GM12878 (cell line): ENCODE data around the gene DPY19L1. TPM values are rescaled to one million over a fixed set of nuclear protein-coding genes. Genes with fewer than 3 reads are reported as not detected.
A peak's percentile ranks its signal among the peaks of the same experiment; 100 is the strongest.
"Not testable (repeated sequence)": the region's sequence is repeated elsewhere in the genome, so short reads cannot be mapped to it uniquely, and the experiment has no call there.

Experiments
- ATAC-seq: fragments of 200-7000 bp; cut with Tn5 transposase; 3 replicates; pipeline ENCODE4 v1.9.1; 2020; ENCODE audit warnings: mild to moderate bottlenecking, moderate library complexity
- BruUV-seq: library from RNA; stranded (reverse); fragments of 400-500 nt; replicated peaks from 2 replicates; lab custom pipeline; 2021; lab: Mats Ljungman, UMichigan
- CTCF ChIA-PET: fragments of 300-600 bp; sonication (Branson Sonifier 250); formaldehyde crosslinking; extraction: SDS; loops from one replicate; lab custom pipeline; 2021; ENCODE audit warnings: inconsistent platforms; lab: Yijun Ruan, JAX
- POLR2A ChIA-PET: fragments of 350-600 bp; formaldehyde crosslinking; extraction: SDS; loops from one replicate; lab custom pipeline; 2021; ENCODE audit warnings: inconsistent platforms; lab: Charles Lee
- RAD21 ChIA-PET: fragments of 300-600 bp; sonication (Branson Sonifier 250); formaldehyde crosslinking; loops from one replicate; lab custom pipeline; 2023; ENCODE audit warnings: antibody characterized with exemption; ENCODE audit not compliant: unreplicated experiment; lab: Charles Lee
- SMC1A ChIA-PET: fragments of 300-600 bp; sonication (Branson Sonifier 250); formaldehyde crosslinking; loops from one replicate; lab custom pipeline; 2023; ENCODE audit not compliant: unreplicated experiment, uncharacterized antibody; lab: Charles Lee
- DNase-seq: peaks from one replicate; pipeline ENCODE4 v3.0.0-alpha.2; 2011; ENCODE audit warnings: low read depth, low spot score
- FAIRE-seq: peaks from 3 replicates; lab custom pipeline; 2011; peaks lifted over from hg19 to GRCh38; lab: Jason Lieb, UNC
- H2AFZ ChIP-seq: 2 replicates; pipeline ENCODE4 v1.6.0; 2011; ENCODE audit warnings: low read depth, low read length, control low read depth; ENCODE audit not compliant: control insufficient read depth
- H3K27ac ChIP-seq: 2 replicates; pipeline ENCODE4 v1.5.1; 2011; ENCODE audit warnings: control low read depth; ENCODE audit not compliant: control insufficient read depth, insufficient read depth
- H3K27me3 ChIP-seq, 2 experiments: replicated peaks in 1 of 2; 2 replicates each; pipeline versions ENCODE4 v1.6.0 to v1.6.1; 2011; ENCODE audit warnings: low read length in 1 of 2; ENCODE audit not compliant: control insufficient read depth in 2 of 2, insufficient read depth in 2 of 2
- H3K36me3 ChIP-seq, 2 experiments: 2 replicates each; pipeline ENCODE4 v1.5.1; 2011; ENCODE audit warnings: low read length in 1 of 2; ENCODE audit not compliant: control insufficient read depth in 2 of 2, insufficient read depth in 2 of 2
- H3K4me1 ChIP-seq: 2 replicates; pipeline ENCODE4 v1.6.1; 2011; ENCODE audit warnings: mild to moderate bottlenecking, low read length, moderate library complexity, mixed read lengths; ENCODE audit not compliant: control insufficient read depth, insufficient read depth
- H3K4me2 ChIP-seq: 2 replicates; pipeline ENCODE4 v1.6.0; 2011; ENCODE audit warnings: control low read depth; ENCODE audit not compliant: control insufficient read depth, insufficient read depth
- H3K4me3 ChIP-seq: fragments of 200-600 bp; sonication (generic); 2 replicates; pipeline ENCODE4 v1.5.1; 2016
- H3K79me2 ChIP-seq: 2 replicates; pipeline ENCODE4 v1.6.0; 2011; ENCODE audit warnings: low read length; ENCODE audit not compliant: control insufficient read depth, insufficient read depth
- H3K9ac ChIP-seq: 2 replicates; pipeline ENCODE4 v1.8.0; 2011; ENCODE audit warnings: low read length, control low read depth, mixed read lengths; ENCODE audit not compliant: control insufficient read depth, insufficient read depth
- H3K9me3 ChIP-seq: replicated peaks from 3 replicates; pipeline ENCODE4 v1.5.1; 2011; ENCODE audit warnings: mild to moderate bottlenecking, low read length; ENCODE audit not compliant: control insufficient read depth, insufficient read depth
- H4K20me1 ChIP-seq: 2 replicates; pipeline ENCODE4 v1.6.0; 2011; ENCODE audit not compliant: control insufficient read depth, insufficient read depth
- BACH1 ChIP-seq: fragments of 450-650 bp; IDR thresholded peaks from 2 replicates; pipeline ENCODE4 v1.6.1; 2017; ENCODE audit warnings: mild to moderate bottlenecking, borderline replicate concordance
- ESRRA ChIP-seq: IDR thresholded peaks from 2 replicates; pipeline ENCODE4 v1.6.1; 2012; ENCODE audit warnings: mild to moderate bottlenecking, low read length, improper control_type of control experiment
- NBN ChIP-seq: fragments of 450-650 bp; IDR thresholded peaks from 2 replicates; pipeline ENCODE4 v1.6.1; 2016
- NR2F1 ChIP-seq: fragments of 450-650 bp; conservative IDR thresholded peaks from 2 replicates; pipeline ENCODE4 v1.6.1; 2017; ENCODE audit warnings: mild to moderate bottlenecking
- PML ChIP-seq: IDR thresholded peaks from 2 replicates; pipeline ENCODE4 v1.6.1; 2012; ENCODE audit warnings: low read length, inconsistent platforms
- RAD51 ChIP-seq: fragments of 450-650 bp; IDR thresholded peaks from 2 replicates; pipeline ENCODE4 v1.6.1; 2016; ENCODE audit warnings: moderate library complexity, mild to moderate bottlenecking, inconsistent platforms
- SIN3A ChIP-seq: IDR thresholded peaks from 2 replicates; pipeline ENCODE4 v1.6.1; 2012; ENCODE audit warnings: low read depth, low read length, improper control_type of control experiment
- SKIL ChIP-seq: fragments of 450-650 bp; IDR thresholded peaks from 2 replicates; pipeline ENCODE4 v1.6.1; 2017; ENCODE audit warnings: mild to moderate bottlenecking, low read depth, inconsistent platforms; ENCODE audit not compliant: poor library complexity, severe bottlenecking
- SPI1 ChIP-seq: IDR thresholded peaks from 2 replicates; pipeline ENCODE4 v1.6.1; 2011; ENCODE audit warnings: low read depth, mild to moderate bottlenecking, low read length, moderate library complexity, borderline replicate concordance; ENCODE audit not compliant: insufficient read depth
- YY1 ChIP-seq: IDR thresholded peaks from 2 replicates; pipeline ENCODE4 v1.6.1; 2011; ENCODE audit warnings: low read depth, mild to moderate bottlenecking, low read length
- WGBS: methylation state at CpG from one replicate; pipeline ENCODE4 v1.1.6; 2016; ENCODE audit warnings: low lambda C conversion rate; ENCODE audit not compliant: insufficient replicate concordance, insufficient coverage; ENCODE audit errors: missing lambda C conversion rate; 5-methylcytosine and 5-hydroxymethylcytosine counted together
- in situ Hi-C: fragments of 300-500 bp; cut with MboI; formaldehyde crosslinking; loops from 9 replicates; pipeline ENCODE4 v1.14.3; 2018; ENCODE audit warnings: mixed read lengths
- intact Hi-C: fragments of 100-400 bp; cut with micrococcal nuclease; formaldehyde crosslinking; loops from one replicate; pipeline ENCODE4 v1.14.2; 2022; ENCODE audit not compliant: unreplicated experiment
- polyA plus RNA-seq, 11 experiments: library from polyadenylated mRNA; depleted of rRNA in 4 of 11; unstranded in 6 of 11; stranded (reverse) in 5 of 11; fragments of >200 nt; fragmentation: Nextera tagmentation in 4 of 11; fragmentation: Illumina TruSeq in 1 of 11; extraction: Ambion mirVana in 4 of 11; extraction: Trizol in 1 of 11; gene quantifications; 1 replicate in 1 of 11; 2 replicates in 10 of 11; pipeline versions ENCODE4 v1.2.1 to v1.2.3, GENCODE V29; 2011 to 2016; ENCODE audit warnings: inconsistent platforms in 2 of 11, missing spikeins in 2 of 11, low read depth in 1 of 11
- total RNA-seq, 4 experiments: library from RNA; depleted of rRNA in 3 of 4; stranded (reverse); fragments of >200 nt in 3 of 4; fragmentation: Illumina TruSeq in 1 of 4; extraction: Trizol in 1 of 4; gene quantifications; 2 replicates each; pipeline versions ENCODE4 v1.2.1 to v1.2.3, GENCODE V29; 2013 to 2021
- TF ChIP-seq, protein P1 (sequence below): fragments of 450-650 bp; formaldehyde crosslinking; IDR thresholded peaks from 2 replicates; pipeline ENCODE4 v1.5.0; 2022; ENCODE audit warnings: mild to moderate bottlenecking, missing genetic modification characterization

DPY19L1 gene
- total and polyA plus RNA-seq, 10 of the 15 experiments (the other 5 are each of a cell fraction or from before 2014, with no cell fraction given) = 0.47 to 35.4 (median 3.8) TPM

DNA sequence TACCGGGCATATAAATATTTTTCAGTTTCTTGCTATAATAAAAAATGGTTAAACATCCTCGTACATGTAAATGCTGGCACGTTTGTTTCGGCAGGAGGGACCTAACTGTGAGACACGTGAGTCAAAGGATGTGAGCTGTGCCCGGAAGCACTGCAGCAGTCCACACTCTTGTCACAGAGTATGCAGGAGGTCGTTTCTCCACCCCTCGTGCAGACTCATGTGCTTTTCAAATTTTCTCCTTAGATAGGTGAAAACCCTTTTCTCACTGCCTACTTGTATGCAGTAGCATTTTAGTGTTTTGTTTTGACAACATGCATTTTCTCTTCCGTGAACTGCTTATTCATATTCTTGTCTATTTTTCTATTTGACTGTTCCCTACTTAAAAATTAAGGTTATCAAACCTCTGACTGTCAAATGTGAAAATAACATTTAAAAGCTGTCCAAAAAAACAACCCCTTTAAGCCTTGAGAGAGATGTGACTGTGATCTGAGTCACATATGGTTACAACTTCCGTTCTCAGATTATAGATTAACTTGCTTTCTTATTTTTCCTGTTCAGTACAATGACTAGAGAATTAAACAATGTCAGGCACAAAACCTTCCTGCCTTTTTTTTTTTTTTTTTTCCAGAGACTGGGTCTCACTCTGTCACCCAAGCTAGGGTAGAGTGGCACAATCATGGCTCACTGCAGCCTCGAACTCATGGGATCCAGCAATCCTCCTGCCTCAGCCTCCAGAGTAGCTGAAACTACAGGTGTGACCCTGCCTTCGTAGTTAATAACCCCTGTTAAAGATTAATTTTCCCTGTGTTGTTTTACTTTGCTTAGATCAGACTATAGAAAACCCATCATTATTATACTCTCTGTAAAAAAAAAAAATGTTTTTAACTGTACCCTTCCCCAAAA, 45.1 kb downstream of the DPY19L1 start (continued):
- TF ChIP-seq RAD51 (no peak), PML (no peak), BACH1 (no peak), ESRRA (no peak), SPI1 (no peak), NR2F1 (no peak; the same call in 1 of the 2 replicates), SKIL (peak; percentile 27), SIN3A (no peak), YY1 (no peak), NBN (peak; percentile 42; the same call in 1 of the 2 replicates)
- TF ChIP-seq, protein P1, sequence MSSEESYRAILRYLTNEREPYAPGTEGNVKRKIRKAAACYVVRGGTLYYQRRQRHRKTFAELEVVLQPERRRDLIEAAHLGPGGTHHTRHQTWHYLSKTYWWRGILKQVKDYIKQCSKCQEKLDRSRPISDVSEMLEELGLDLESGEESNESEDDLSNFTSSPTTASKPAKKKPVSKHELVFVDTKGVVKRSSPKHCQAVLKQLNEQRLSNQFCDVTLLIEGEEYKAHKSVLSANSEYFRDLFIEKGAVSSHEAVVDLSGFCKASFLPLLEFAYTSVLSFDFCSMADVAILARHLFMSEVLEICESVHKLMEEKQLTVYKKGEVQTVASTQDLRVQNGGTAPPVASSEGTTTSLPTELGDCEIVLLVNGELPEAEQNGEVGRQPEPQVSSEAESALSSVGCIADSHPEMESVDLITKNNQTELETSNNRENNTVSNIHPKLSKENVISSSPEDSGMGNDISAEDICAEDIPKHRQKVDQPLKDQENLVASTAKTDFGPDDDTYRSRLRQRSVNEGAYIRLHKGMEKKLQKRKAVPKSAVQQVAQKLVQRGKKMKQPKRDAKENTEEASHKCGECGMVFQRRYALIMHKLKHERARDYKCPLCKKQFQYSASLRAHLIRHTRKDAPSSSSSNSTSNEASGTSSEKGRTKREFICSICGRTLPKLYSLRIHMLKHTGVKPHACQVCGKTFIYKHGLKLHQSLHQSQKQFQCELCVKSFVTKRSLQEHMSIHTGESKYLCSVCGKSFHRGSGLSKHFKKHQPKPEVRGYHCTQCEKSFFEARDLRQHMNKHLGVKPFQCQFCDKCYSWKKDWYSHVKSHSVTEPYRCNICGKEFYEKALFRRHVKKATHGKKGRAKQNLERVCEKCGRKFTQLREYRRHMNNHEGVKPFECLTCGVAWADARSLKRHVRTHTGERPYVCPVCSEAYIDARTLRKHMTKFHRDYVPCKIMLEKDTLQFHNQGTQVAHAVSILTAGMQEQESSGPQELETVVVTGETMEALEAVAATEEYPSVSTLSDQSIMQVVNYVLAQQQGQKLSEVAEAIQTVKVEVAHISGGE (CRISPR knock-in tag) = no peak
- TF ChIP-seq, all 136 proteins: peak for 11

DNA sequence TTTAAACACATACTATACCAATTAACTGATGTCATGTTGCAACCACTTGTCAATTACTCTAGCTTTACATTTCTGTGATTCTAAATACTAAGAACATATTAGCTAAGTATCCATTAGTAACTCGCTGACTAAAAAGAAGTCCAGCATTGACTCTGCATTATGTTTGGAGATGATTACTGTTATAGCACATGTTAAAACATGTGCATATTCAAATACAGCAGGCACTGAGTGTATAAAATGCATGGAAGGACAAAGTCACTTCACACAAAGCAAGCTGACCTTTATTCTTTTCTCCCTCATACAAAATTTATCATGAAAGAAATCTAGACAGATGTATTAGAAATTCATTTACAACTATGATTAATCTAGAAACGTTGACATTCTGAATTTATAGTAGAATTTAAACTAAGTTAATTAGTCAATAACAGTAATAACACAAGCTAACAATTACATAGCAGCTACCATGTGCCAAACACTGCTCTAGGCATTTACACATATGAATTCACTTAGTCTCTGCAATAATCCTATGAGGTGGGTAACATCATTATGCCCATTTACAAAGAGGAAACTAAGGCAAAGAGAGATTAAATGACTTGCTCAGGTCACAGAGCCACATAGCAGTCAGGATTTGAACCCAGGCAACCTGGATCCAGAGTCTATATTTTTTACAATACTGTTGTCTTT, 48.7 kb downstream of the DPY19L1 start:
- in situ Hi-C loops, BruUV-seq, FAIRE-seq, H3K9me3 ChIP-seq, H3K27me3 ChIP-seq, H4K20me1 ChIP-seq, intact Hi-C loops, H3K27ac ChIP-seq, H3K4me1 ChIP-seq, H3K9ac ChIP-seq, SMC1A ChIA-PET, H3K4me2 ChIP-seq, ATAC-seq, DNase-seq, H3K36me3 ChIP-seq, H3K4me3 ChIP-seq, H3K79me2 ChIP-seq, H2AFZ ChIP-seq: not testable (repeated sequence)
- RAD21 ChIA-PET = interaction anchor here (1.2 kb wide), 1 partner anchor 253 kb away, joined by 4 read pairs; no protein-coding TSS in a partner anchor
- WGBS = 0% methylated on average over 2 of the region's 2 CpGs
- POLR2A ChIA-PET = interaction anchor here (0.5 kb wide), 1 partner anchor 777 kb away, joined by 3 read pairs; no protein-coding TSS in a partner anchor
- CTCF ChIA-PET = interaction anchor here (0.6 kb wide), 1 partner anchor 47 kb away, joined by 3 read pairs; no protein-coding TSS in a partner anchor
